Peyer's patch (tissue), 4 donors: ENCODE data around the gene ACAP1. TPM values are rescaled to one million over a fixed set of nuclear protein-coding genes. Genes with fewer than 3 reads are reported as not detected.
"Not testable (repeated sequence)": the region's sequence is repeated elsewhere in the genome, so short reads cannot be mapped to it uniquely, and the experiment has no call there.

Experiments
- DNase-seq, 3 donors: peaks; one replicate each; pipeline ENCODE4 v3.0.0-alpha.2; 2017 to 2019
- H3K27ac ChIP-seq, 4 donors: fragments of 200-600 bp; sonication (generic); one replicate each; pipeline ENCODE4 v1.5.1; 2016 to 2019
- H3K27me3 ChIP-seq, 2 donors: fragments of 200-600 bp; sonication (generic); one replicate each; pipeline ENCODE4 v1.5.1; 2019
- H3K36me3 ChIP-seq, 3 donors: fragments of 200-600 bp; sonication (generic); one replicate each; pipeline ENCODE4 v1.5.1; 2016 to 2019
- H3K4me1 ChIP-seq, 4 donors: fragments of 200-600 bp; sonication (generic); one replicate each; pipeline ENCODE4 v1.5.1; 2016 to 2019
- H3K4me3 ChIP-seq, 4 donors: fragments of 200-600 bp; sonication (generic); 1 replicate in 3 of 4; 2 replicates in 1 of 4; pipeline ENCODE4 v1.5.1; 2016 to 2019; ENCODE audit warnings: mild to moderate bottlenecking in 1 of 4
- H3K9me3 ChIP-seq, 4 donors: fragments of 200-600 bp; sonication (generic); one replicate each; pipeline ENCODE4 v1.5.1; 2016 to 2019; ENCODE audit warnings: mild to moderate bottlenecking in 1 of 4
- CTCF ChIP-seq, 6 experiments: fragments of 450-650 bp in 4 of 6; fragments of 200-600 bp in 2 of 6; sonication (generic) in 1 of 6; IDR thresholded peaks; one replicate each; pipeline ENCODE4 v1.5.1; 2017 to 2019; ENCODE audit warnings: antibody characterized with exemption in 6 of 6, mild to moderate bottlenecking in 3 of 6, moderate library complexity in 1 of 6
- POLR2A ChIP-seq, 2 donors: fragments of 450-650 bp; IDR thresholded peaks; one replicate each; pipeline ENCODE4 v1.5.1; 2017; ENCODE audit warnings: antibody characterized with exemption in 2 of 2, mild to moderate bottlenecking in 2 of 2, moderate library complexity in 2 of 2
- total RNA-seq, 4 donors: library from RNA; depleted of rRNA; stranded (reverse); fragments of >200 nt; gene quantifications; one replicate each; pipeline ENCODE4 v1.1.0, GENCODE V29; 2016

Gene ACAP1
- total RNA-seq, 4 donors from 2014 or later, result 15.6 to 696 (median 24.0) TPM

- H3K27me3 ChIP-seq, result no peaks in the 10 kb centered on the region
- H3K4me3 ChIP-seq, result no peak overlapping the region
- H3K4me1 ChIP-seq, result peaks cover 0 to 23% (median 14%) of the 10 kb centered on the region in 4 donors
- TF ChIP-seq CTCF (IDR thresholded peaks at IDR 0.05), result no peak
- no peak for TF ChIP-seq POLR2A (IDR thresholded peaks at IDR 0.05)
- no peaks in the 10 kb centered on the region for H3K36me3 ChIP-seq
- H3K9me3 ChIP-seq, result no peaks in the 10 kb centered on the region
- peak overlapping the region in 1 of 4 donors; percentile 94 for H3K27ac ChIP-seq
- no peak for DNase-seq
Measured at GRCh38 chr17:7334938-7335538, 1.3 kb upstream of the ACAP1 start.

- not testable (repeated sequence) for H3K36me3 ChIP-seq, H3K27me3 ChIP-seq, DNase-seq, H3K9me3 ChIP-seq
- Histone ChIP-seq H3K4me3 (peak overlapping the region in 1 of 4 donors; percentile 70), H3K4me1 (peaks cover 0 to 18% (median 8%) of the 10 kb centered on the region in 4 donors), H3K27ac (peak overlapping the region in 3 of 4 donors; percentile 62 to 94 (median 86))
Measured at GRCh38 chr17:7335765-7336164, 564 bp upstream of the ACAP1 start.

GRCh38 chr17:7337600-7337999, 1.3 kb downstream of the ACAP1 start:
- H3K36me3 ChIP-seq, H3K9me3 ChIP-seq, DNase-seq, H3K27me3 ChIP-seq: not testable (repeated sequence)
- Histone ChIP-seq H3K27ac (peak overlapping the region; percentile 19 to 94 (median 58)), H3K4me1 (peaks cover 0 to 16% (median 5%) of the 10 kb centered on the region in 4 donors), H3K4me3 (peak overlapping the region in 3 of 4 donors; percentile 50 to 70 (median 52))

GRCh38 chr17:7340179-7340578, 3.9 kb downstream of the ACAP1 start:
- Histone ChIP-seq H3K9me3 (no peaks in the 10 kb centered on the region), H3K27ac (no peak overlapping the region), H3K4me1 (peaks cover 0 to 14% (median 5%) of the 10 kb centered on the region in 4 donors), H3K4me3 (no peak overlapping the region), H3K36me3 (no peaks in the 10 kb centered on the region), H3K27me3 (no peaks in the 10 kb centered on the region)
- no peak for DNase-seq
- no peak for TF ChIP-seq CTCF (IDR thresholded peaks at IDR 0.05)

GRCh38 chr17:7341842-7342241, 5.5 kb downstream of the ACAP1 start:
- no peaks in the 10 kb centered on the region for H3K36me3 ChIP-seq
- H3K27me3 ChIP-seq, result no peaks in the 10 kb centered on the region
- no peak overlapping the region for H3K27ac ChIP-seq
- no peak overlapping the region for H3K4me3 ChIP-seq
- DNase-seq, result no peak
- H3K9me3 ChIP-seq, result no peaks in the 10 kb centered on the region
- TF ChIP-seq POLR2A (IDR thresholded peaks at IDR 0.05), result no peak
- TF ChIP-seq CTCF (IDR thresholded peaks at IDR 0.05), result no peak
- peaks cover 0 to 5% (median 1%) of the 10 kb centered on the region in 4 donors for H3K4me1 ChIP-seq

- H3K9me3 ChIP-seq, result no peaks in the 10 kb centered on the region
- DNase-seq, result no peak
- H3K27me3 ChIP-seq, result no peaks in the 10 kb centered on the region
- TF ChIP-seq CTCF (IDR thresholded peaks at IDR 0.05) (no peak), POLR2A (IDR thresholded peaks at IDR 0.05) (no peak)
- H3K27ac ChIP-seq, result no peak overlapping the region
- H3K36me3 ChIP-seq, result no peaks in the 10 kb centered on the region
- no peak overlapping the region for H3K4me3 ChIP-seq
- H3K4me1 ChIP-seq, result peaks cover 0 to 3% (median 0%) of the 10 kb centered on the region in 4 donors
Measured at GRCh38 chr17:7343250-7343649, 6.9 kb downstream of the ACAP1 start.
